ENCODE measurements around the gene ULBP1.
"Not testable (repeated sequence)": the region's sequence is repeated elsewhere in the genome, so short reads cannot be mapped to it uniquely, and the experiment has no call there.

Gene ULBP1, protein sequence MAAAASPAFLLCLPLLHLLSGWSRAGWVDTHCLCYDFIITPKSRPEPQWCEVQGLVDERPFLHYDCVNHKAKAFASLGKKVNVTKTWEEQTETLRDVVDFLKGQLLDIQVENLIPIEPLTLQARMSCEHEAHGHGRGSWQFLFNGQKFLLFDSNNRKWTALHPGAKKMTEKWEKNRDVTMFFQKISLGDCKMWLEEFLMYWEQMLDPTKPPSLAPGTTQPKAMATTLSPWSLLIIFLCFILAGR

DNA sequence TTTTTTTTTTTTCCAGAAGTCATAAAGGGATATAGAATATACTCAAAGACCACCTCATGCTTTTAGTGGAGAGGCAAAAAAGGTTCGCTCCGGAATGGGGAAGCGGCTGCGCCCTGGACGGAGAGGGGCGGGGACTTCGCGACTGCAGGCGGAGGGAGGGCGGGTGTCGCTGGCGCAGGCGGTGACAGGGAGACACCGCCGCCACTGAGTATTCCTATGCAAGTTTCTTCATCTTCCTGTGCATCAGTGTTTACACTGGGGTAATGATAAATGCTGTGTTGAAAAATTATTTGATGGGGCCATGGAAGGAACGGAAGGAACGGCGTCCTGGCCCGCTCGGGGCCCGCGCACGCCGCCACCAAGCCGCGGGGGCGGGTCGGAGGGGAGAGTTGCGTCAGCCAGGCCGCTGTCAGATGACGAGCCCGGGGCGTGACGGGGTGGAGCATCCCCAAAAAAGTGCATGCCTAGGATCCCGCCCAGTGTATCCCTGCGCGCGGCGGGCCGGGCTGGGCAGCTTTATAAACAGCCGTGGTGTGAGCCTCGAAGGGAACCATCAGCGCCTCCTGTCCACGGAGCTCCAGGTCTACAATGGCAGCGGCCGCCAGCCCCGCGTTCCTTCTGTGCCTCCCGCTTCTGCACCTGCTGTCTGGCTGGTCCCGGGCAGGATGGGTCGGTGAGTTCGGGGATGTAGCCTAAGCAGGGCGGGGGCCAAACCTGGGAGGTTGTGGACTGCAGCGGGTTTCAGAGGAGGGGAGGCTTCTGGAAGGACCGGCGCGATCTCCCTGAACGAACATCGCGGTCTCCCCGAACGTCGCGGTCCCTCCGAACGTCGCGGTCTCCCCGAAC is at the start of gene ULBP1:
Gene ULBP1 (plus strand): TSS at position 482 of the 846 bp plus-strand sequence. CDS start 107 bp downstream, at position 589.
- DNase-seq (ENCODE audit: low read depth) = no peak

DNA sequence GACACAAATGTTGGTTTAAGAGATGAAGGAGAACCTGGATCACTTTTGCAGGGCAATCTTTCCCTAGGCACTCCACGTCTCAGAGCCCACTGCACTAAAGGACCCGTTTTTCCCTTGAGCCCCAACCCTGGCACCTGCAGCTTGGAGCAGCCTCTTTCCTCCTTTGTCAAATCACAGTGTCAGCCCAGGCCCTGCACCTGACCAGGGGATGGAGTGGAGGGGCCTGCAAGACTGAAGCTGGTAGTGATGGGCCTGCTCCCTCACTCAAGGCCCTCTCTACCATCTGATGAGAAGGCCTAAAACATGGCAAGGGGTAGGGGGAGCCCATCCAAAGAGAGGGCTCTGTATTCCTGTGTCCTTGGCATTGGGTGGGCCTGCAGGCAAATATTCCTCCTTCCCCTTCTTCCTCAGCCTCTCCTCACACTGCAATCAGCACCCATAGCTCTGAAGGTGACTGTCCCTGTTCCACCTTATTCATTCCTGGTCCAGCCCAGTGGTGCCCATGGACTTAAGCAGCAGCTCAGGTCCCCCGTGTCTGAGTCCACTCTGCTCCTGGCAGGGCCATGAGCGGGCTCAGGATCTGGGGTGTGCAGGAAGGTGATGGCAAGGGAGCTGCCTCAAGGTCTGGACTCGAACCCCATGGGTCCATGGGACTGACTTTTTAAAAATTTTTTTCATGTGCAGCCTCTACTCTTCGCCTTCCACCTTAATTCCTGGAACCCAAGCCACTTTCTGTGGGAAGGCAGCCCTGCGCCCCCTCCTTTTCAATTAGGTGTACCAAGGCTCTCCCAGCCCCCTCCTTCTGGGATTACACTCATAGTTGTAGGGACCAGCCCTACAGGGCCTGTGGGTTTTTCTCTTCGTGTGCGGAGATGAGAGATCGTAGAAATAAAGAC is 47.5 kb upstream of the ULBP1 start:
- DNase-seq (ENCODE audit: low read depth) = no peak

DNA sequence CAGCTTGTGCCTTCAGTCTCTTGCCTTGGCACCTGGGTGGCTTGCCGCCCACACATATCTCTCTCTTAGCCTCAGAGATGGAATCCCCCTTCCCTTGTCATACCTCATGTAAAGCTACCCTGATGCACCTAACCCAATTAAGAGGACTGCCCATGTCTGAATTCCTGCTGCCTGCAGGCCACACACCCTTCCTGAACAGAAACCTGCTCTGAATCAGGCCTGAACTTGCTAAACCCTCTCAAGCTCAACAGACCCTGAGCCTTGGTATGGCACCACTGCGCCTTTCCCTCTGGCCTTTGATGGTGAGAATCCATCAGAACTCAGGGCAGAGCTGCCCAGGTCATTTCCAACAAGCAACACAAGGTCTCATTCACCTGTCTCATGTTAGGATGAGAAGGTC is 46.1 kb upstream of the ULBP1 start:
- DNase-seq (ENCODE audit: low read depth) = no peak

DNA sequence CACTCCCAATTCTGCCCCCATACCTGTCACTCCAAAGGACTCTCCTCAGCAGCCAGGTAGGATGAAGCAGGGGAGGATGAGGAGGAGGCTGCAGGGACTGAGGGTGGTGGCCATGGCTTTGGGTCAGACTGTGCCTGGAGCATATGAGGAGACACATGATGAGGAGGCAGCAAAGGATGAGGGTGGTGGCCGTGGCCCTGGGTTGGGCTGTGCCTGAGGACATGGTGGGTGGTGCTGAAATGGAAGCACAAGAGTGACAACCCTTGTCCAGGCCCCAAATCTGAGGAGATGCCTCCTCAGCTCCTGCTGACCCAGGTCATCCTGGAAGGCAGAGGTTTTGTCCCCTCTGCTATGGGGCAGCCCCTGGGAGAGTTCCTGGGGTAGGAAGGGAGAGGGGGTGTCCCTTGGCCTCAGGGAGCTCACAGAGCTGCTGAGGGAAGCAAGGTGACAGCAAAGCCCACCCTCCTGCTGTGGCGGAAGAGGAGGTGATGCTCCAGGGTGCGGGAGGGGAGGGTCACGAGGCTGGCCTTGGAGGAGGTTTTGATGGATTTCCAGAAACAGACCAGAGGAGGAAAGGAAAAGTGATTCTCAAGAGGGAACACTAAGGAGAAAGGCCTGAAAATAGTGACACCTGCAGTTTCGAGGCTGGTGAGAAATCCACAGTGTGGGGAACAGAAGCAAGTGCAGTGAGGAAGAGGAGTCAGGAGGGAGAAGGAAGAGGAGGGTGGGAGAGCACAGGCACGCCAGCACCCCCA is 45.4 kb upstream of the ULBP1 start:
- DNase-seq (ENCODE audit: low read depth) = no peak

DNA sequence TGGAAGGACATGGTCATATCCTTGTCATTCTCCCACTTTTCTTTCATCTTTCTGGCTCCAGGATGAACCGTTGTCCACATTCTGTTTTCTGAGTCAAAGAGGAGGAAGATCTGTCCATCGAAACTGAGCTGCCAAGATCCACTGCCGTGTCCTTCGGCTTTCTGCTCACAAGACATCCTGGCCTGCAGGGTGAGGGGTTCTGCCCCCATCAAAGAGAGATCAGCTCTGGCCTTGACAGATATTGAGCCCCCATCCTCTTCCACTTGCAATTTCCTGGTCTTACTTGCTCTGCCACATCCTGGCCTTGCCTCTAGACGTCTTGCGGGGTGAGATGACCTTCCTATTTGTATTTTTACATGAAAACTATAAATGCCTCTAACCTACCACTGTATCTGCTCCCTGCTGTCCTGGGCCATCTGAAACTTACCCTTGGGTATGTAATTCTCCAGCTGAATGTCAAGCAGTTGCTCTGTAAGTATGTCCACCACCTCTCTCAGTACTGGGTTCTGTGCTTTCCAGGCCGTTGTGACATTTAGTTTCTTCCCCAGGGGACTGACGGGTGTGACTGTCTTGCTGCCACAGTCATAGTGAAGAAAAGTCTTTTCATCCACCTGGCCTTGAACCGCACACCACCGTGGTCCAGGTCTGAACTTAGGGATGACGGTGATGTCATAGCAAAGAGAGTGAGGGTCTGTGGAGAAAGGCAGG is 44.5 kb upstream of the ULBP1 start:
- not testable (repeated sequence) for DNase-seq (ENCODE audit: low read depth)

DNA sequence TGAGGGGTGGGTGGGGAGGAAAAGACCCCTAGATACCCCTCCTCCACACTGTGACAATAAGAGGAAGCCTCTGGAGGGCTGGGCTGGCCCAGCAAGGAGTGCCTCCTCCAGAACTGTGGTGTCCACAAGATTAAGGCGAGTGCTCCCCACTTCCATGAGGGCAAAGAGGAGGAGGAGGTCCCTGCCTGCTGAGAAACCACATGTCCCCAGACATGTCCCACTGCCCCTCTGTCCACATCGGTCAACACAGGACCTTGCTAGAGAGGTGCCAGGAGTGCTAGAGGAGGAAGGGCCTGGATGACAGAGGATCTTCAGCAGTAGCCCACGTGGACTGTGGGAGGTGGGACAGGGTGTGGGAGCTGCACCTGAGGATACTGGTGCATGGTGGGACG is 43.9 kb upstream of the ULBP1 start:
- DNase-seq (ENCODE audit: low read depth) = no peak

DNA sequence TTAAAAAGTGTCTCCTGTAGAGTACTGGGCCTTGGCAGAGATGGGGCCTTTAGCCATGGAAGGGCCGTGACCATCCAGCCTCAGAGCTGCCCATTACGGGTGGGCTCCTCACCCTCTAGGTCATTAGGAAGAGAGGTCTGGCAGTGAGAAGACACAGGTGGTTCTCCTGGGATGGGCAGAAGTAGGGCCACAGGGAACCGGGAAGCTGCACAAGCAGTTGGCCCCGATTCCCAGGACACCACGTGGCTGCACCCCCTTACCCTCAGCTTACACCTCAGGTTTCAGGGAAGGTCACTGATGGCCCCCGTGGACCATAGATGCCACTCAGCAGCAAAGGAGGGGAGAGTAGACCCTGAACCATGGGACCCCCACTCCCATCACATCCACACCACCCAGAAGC is 42.4 kb upstream of the ULBP1 start:
- no peak for DNase-seq (ENCODE audit: low read depth)

DNA sequence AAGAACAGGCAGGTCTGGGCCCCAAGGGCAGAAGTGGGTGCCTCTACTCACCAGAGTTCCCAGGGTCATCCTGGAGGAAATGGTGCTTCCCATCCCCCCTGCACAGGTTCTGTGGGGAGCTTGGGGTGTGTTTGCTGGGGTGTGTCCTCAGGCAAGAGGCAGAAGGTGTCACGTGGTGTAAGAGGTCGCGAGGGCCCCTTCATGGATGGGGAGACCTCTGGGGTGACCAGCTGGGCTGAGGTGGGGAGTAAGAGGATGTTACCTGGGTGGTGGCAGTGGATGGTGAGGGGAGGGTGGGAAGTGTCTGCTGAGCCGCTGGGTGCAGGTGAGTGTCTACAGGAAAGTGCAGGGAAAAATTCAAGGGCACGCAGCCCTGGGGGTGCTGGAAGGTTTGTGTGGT is 41.7 kb upstream of the ULBP1 start:
- DNase-seq (ENCODE audit: low read depth) = not testable (repeated sequence)

DNA sequence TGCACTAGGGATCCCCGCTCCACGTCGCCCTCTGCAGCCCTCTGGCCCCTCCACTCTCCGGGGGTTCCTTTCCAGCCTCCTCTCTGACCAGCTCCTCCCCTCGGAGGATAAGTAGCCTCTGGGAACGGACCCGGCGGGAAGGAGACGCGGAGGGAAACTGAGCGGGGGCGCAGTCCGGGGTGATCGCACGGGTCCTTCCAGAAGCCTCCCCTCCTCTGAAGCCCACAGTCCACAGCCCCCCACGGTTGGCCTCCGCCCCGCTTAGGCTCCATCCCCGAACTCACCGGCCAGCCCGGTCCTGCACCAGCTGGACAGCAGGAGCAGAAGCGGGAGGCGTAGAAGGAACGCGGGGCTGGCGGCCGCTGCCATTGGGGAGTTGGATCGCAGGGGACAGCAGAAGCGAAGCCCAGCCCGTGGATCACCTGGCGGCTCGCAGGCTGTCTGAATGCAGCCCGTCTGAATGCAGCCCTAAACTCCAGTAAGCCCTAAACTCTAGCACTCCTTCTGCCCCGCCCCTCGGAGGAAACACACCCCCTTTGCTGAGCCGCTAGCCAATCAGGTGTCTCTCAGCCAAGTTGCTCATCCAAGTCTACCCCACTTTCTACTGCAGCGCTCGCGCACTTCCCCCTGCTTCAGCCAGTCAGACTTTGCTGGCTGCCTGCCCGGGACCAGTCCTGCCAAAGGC is 41.0 kb upstream of the ULBP1 start, which contains the start of gene RAET1G:
Gene RAET1G (minus strand): TSS at position 480 of the 685 bp plus-strand sequence. CDS start 111 bp downstream, at position 369.
- peak; percentile 75 for DNase-seq (ENCODE audit: low read depth)

DNA sequence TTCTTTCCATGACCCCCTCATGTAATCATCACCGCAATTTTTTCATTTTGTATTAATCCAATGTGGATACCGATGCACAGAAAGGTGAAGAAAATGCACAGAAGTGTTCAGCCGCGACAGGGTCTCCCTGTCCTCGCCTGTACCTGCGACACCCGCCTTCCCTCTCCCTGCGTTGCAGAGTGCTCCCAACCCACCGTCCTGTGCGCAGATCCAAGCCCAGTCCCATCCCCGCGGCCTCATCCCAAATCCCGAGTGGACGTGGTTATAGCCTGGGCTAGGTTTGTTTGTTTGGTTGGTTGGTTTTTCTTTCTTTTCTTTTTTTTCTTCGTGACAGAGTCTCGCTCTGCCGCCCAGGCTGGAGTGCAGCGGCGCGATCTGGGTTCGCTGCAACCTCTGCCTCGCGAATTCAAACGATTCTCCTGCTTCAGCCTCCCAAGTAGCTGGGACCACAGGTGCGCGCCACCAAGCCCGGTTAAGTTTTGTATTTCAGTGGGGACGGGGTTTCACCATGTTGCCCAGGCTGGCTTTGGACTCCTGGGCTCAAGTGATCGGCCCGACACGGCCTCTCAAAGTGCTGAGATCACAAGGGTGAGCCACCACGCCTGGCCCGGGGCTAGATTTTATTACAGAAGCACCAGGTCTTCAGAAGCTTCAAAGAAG is 40.3 kb upstream of the ULBP1 start:
- DNase-seq (ENCODE audit: low read depth) = no peak

DNA sequence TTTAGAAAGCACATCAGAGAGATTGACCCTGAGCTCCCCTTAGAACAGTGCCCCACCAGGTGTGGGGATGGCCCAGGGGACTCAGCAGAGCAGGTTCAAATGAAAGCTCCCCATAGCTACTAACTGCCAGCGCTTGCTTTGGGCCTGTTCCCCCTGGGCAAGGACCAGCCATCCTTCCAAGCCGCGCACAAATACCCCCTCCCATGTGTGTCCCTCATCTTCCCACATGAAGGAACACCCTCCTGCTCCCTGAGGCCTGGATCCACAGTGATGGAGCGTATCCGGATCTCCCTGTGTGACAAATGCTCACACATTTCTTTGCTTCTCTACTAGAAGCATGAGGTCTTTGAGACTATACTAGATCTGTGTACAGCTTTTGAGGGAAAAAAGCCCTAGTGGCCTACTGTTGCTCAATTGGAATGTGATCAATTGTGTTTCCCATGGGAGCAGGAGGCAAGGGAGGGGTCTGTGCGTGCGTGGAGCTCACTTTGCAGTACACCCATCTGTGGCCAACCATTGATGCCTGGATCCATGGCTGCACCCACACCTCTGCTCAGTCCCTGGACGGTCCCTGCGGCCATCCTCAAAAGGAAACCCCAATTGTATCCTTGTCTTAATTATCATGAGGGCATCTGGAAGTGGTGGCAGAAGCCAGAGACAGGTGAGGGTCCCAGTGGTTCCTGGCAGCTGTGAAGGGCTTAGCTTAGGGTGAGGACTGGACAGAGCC is 39.4 kb upstream of the ULBP1 start:
- DNase-seq (ENCODE audit: low read depth) = no peak

DNA sequence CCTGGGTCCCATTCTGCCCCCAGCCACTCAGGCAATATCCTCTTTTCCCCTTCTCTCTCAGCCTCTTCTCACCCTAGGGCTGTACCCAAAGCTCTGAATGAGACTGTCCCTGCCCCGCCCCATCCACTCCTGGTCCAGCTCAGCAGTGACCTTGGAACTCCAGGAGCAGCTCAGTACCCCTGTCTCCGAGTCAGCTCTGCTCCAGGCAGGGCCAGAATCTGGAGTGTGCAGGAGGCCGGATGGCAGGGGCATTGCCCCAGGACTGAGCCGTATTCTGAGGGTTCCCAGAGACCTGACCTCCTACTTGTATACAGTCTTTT is 38.9 kb upstream of the ULBP1 start:
- DNase-seq (ENCODE audit: low read depth) = no peak

DNA sequence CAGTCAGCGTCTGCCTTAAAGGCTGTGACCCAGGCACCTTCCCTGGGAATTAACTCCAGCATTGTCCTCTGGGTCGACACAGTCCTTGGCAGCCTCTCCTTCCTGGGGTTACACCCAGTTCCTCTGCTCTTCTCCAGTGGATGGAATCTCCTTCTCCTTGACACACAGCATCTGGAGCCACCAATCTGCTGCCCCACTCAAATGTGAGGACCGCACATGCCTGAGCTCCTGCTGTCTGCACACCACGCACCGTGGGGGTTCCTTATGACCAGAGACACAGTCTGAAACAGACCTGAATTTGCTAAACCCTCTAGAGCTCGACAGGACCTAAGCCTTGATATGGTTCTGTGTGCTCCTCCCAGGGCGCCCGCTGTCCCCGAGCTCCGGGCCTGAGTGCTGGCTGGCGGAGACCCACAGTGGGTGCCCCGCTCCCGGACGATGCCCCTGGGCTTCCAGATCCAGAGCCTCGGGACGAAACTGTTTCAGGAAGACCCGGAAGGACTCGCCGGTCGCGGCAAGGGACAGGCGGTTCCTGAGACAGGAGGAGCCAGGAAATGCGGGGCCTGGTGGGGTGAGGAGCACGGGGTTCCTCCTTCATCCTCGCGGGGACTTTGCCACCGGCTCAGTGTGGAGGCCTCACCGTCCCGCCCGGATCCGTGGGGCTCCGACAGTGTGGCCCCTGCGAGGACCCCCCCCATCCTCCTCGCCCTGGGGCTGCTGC is 38.3 kb upstream of the ULBP1 start:
- DNase-seq (ENCODE audit: low read depth) = no peak

DNA sequence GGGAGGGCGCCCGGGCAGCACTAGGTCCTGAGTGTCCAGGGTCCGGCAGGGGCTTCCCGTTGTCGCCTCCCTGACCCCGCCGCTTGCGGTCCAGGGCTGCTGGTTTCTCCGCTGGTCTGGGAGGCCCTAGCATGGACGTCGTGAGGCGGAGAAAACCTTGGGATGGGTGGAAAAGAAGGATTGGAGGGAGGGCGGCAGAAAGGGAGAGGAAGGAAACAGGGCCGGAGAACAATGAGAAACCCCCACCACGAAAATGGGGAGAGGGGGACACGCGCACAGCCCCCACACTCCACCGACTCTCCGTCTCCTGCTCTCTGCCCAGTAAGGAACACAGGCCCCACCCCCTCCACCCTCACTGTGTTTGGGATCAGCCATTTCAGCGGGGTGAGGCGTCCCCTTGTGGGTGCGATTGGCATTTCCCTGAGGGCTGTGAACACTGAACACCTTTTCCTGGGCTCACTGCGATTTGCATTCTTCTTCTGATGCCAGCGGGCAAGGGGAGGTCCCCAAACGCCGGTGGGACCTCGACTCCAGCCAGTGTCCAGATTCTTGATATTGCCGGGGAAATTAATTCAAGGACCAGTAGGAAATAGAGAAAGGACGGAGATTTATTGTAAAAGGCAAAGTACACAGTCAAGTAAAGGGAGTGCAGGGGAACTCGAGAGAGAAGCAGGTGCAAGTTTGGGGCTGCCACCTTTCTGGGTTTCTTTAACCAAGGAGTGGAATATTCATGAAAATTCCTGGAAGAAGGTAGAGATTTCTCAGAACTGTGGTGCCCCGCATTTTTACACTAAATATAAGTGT is 37.6 kb upstream of the ULBP1 start:
- peak; percentile 55 for DNase-seq (ENCODE audit: low read depth)

DNA sequence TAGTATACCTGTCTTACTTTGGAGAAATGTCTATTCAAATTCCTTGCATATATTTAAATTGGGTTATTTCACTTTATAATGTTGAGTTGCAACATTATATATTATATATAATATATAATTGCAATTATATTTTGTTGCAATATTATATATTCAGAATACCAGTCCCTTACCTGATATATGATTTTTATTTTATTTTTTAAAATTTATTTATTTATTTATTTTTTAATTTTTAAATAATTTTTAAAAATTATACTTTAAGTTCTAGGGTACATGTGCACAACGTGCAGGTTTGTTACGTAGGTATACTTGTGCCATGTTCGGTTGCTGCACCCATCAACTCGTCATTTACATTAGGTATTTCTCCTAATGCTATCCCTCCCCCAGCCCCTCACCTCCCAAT is 36.7 kb upstream of the ULBP1 start:
- DNase-seq (ENCODE audit: low read depth) = not testable (repeated sequence)

DNA sequence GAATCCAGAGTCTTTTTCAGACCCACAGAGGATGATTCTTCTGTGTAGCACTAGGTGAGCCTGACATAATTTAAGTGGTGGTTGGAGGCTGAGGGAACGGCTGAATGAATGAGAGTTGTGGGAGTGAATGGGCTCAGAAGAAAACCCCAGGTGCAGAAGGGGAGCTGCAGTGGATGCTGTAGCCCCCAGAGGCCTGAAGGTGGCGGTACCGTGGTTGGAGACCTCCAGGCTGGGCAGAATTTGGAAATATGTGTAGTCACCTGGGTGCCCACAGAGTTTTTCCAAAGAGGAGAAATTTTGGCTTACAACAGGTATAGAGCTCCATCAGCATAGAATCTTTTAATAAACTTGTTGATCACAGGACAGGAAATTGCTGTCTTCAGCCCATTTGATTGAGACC is 34.3 kb upstream of the ULBP1 start:
- DNase-seq (ENCODE audit: low read depth) = no peak

DNA sequence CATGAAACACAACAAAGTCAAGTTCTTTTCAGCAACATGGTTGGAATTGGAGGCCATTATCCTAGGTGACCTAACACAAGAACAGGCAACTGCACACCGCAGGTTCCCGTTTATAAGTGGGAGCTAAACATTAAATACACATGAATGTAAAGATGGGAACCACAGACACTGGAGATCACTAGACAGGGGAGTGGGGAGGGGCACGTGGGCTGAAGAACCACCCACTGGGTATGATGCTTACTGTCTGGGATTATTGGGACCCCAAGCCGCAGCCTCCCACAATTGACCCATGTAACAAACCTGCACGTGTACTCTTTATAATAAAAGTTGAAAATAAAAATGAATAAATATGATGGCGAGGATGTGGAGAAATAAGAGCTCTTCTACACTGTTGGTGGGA is 32.2 kb upstream of the ULBP1 start:
- DNase-seq (ENCODE audit: low read depth) = no peak

DNA sequence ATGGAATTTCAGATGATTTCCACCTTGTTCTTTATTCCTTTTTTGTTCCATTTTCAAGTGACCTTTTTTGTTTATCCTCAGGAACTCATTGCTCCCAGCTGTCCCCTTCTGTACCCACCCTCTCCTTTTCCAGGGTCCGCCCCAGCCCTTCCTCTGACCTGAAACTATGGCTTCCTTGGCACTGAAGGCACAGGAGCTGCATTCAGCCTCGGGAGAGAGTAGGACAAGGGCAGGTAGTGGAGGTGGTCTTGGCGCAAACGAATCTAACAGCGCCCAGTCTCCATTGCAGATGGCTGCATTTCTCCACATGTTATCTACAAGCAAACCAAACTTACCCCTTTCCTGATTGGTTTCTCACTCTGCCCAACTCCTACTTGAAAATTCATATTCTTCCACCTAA is 30.7 kb upstream of the ULBP1 start:
- DNase-seq (ENCODE audit: low read depth) = no peak

Data from HS-27A (cell line).